ENCODE data around the gene ZNF536.

GRCh38 chr19:30546332-30546731, 174.1 kb downstream of the ZNF536 start:
- TF ChIP-seq CTCF (IDR thresholded peaks at IDR 0.05) (no peak), POLR2A (IDR thresholded peaks at IDR 0.05) (no peak)

All from esophagus squamous epithelium (tissue), 4 donors.